Measurements from ENCODE around the gene FOXJ1. TPM values are rescaled to one million over a fixed set of nuclear protein-coding genes. Genes with fewer than 3 reads are reported as not detected.

Gene FOXJ1
- total RNA-seq, 1 donor from 2014 or later: 2.1 TPM

DNA sequence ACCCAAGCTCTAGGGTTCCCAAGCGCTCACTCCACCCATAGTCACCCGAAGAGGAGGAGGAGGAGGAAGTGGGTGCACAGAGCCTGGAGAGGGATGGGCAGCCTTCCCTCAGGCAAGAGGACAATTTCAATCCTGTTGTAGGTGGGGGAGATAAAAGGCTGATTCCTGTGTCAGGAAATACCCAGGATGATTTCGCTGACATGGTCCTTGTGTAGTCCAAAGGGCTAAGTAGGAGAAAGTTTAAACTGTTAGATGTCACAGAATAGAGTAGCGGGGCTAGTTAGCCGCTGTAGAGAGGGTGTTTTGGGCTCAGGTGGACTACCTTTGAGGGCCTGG lies 36.2 kb downstream of the FOXJ1 start:
- peaks cover 10% of the 10 kb centered on the region for H3K4me1 Mint-ChIP-seq (ENCODE audit: unreplicated experiment)
- TF ChIP-seq, protein P1, sequence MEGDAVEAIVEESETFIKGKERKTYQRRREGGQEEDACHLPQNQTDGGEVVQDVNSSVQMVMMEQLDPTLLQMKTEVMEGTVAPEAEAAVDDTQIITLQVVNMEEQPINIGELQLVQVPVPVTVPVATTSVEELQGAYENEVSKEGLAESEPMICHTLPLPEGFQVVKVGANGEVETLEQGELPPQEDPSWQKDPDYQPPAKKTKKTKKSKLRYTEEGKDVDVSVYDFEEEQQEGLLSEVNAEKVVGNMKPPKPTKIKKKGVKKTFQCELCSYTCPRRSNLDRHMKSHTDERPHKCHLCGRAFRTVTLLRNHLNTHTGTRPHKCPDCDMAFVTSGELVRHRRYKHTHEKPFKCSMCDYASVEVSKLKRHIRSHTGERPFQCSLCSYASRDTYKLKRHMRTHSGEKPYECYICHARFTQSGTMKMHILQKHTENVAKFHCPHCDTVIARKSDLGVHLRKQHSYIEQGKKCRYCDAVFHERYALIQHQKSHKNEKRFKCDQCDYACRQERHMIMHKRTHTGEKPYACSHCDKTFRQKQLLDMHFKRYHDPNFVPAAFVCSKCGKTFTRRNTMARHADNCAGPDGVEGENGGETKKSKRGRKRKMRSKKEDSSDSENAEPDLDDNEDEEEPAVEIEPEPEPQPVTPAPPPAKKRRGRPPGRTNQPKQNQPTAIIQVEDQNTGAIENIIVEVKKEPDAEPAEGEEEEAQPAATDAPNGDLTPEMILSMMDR (IDR thresholded peaks at IDR 0.05; ENCODE audit: unreplicated experiment): no peak
- no peak overlapping the region for H3K4me3 Mint-ChIP-seq (ENCODE audit: unreplicated experiment)
- peaks cover 11% of the 10 kb centered on the region for H3K36me3 Mint-ChIP-seq (ENCODE audit: low read depth, unreplicated experiment)
- H3K9me3 Mint-ChIP-seq (ENCODE audit: unreplicated experiment): no peaks in the 10 kb centered on the region
- peaks cover 4% of the 10 kb centered on the region for H3K27me3 Mint-ChIP-seq (ENCODE audit: unreplicated experiment)
- H3K27ac Mint-ChIP-seq (ENCODE audit: unreplicated experiment): no peak overlapping the region
- no peak for DNase-seq (ENCODE audit: low spot score)

DNA sequence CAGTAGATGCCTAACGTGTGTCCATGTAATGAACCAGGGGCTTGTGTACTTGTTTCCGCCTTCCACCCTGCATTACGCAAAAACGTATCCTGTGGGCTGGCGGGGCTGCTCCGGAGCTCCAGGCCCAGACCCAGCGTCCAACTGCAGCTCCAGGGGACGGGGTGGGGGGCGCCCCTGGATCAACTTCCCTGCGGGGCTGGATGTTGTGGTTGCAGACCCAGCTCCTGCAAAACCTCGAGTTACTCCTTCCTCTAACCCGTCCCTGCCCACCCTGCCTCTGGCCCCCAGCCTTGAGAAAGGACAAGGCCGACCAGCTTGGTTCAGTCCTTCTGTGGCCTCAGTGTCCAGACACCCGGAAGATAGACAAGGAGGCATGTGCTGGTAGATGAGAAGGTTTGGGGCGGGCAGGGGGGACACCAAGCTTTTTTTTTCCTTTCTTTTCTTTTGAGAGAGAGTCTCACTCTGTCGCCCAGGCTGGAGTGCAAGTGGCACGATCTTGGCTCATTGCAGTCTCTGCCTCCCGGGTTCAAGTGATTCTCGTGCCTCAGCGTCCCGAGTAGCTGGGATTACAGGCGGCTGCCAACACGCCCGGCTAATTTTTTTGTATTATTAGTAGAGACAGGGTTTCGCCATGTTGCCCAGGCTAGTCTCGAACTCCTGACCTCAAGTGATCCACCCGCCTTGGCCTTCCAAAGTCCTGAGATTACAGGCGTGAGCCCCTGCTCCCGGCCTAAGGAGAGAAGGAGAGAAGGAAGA lies 36.7 kb downstream of the FOXJ1 start:
- H3K36me3 Mint-ChIP-seq (ENCODE audit: low read depth, unreplicated experiment): peaks cover 17% of the 10 kb centered on the region
- H3K27ac Mint-ChIP-seq (ENCODE audit: unreplicated experiment): peak overlapping the region; percentile 92
- TF ChIP-seq, protein P1 (IDR thresholded peaks at IDR 0.05; ENCODE audit: unreplicated experiment): no peak
- no peaks in the 10 kb centered on the region for H3K9me3 Mint-ChIP-seq (ENCODE audit: unreplicated experiment)
- no peak for DNase-seq (ENCODE audit: low spot score)
- peak overlapping the region; percentile 97 for H3K4me3 Mint-ChIP-seq (ENCODE audit: unreplicated experiment)
- peaks cover 4% of the 10 kb centered on the region for H3K27me3 Mint-ChIP-seq (ENCODE audit: unreplicated experiment)
- H3K4me1 Mint-ChIP-seq (ENCODE audit: unreplicated experiment): peaks cover 10% of the 10 kb centered on the region

DNA sequence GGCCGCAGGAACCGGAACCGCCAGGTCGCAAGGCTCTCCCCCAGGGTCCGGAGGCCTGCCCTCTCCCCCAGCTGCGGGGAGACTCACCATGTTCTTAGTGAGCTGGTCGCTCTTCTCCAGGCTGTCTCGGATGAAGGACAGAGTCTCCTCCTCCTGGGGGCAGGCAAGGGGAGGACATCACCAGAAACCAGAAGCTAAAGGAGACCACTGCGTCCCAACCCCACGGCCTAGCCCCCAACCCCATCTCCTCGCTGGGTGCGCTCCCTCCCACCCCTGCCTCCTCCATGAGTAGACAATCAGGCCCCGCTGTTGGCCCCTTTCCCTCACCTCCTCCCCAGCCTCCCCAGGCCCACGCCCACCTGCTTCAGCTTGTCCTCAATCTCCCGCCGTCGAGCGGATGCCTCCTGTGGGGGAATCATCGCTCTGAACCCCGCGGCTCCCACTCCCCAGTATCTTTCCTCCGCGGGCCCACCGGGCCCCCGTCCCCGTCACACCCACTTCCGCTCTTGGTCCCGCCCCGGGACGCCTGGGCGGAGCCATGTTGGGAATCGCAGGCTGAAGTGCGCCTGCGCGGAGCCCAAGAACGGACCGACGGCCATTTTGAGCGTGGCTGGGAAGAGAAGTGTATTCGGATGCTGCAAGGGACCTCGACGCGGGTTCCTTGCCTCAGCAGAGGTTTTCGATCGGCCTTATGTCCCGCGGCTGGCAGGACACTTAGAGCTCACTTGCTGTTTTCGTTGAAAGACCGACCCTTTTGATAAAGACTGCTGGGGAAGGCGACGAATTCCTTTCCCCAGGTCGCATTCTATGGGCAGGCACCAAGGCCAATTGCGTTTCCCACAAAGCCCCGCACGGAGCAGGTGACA lies 37.5 kb downstream of the FOXJ1 start, which contains the start of gene EXOC7:
EXOC7 (minus strand) TSS at position 514 of the 866 bp plus-strand sequence; CDS start at position 419, 95 bp downstream.
- peak; percentile 91 for DNase-seq (ENCODE audit: low spot score)
- H3K27ac Mint-ChIP-seq (ENCODE audit: unreplicated experiment): peak within 1 kb of the TSS; percentile 92
- peaks cover 17% of the 10 kb centered on the region for H3K36me3 Mint-ChIP-seq (ENCODE audit: low read depth, unreplicated experiment)
- no peaks in the 10 kb centered on the region for H3K9me3 Mint-ChIP-seq (ENCODE audit: unreplicated experiment)
- TF ChIP-seq, protein P1 (IDR thresholded peaks at IDR 0.05; ENCODE audit: unreplicated experiment): no peak
- H3K4me1 Mint-ChIP-seq (ENCODE audit: unreplicated experiment): peaks cover 10% of the 10 kb centered on the region
- H3K4me3 Mint-ChIP-seq (ENCODE audit: unreplicated experiment): peak within 1 kb of the TSS; percentile 97
- peaks cover 4% of the 10 kb centered on the region for H3K27me3 Mint-ChIP-seq (ENCODE audit: unreplicated experiment)

GRCh38 chr17:76102944-76103273 lies 38.1 kb downstream of the FOXJ1 start:
- TF ChIP-seq, protein P1 (IDR thresholded peaks at IDR 0.05; ENCODE audit: unreplicated experiment): no peak
- peaks cover 4% of the 10 kb centered on the region for H3K27me3 Mint-ChIP-seq (ENCODE audit: unreplicated experiment)
- peaks cover 17% of the 10 kb centered on the region for H3K36me3 Mint-ChIP-seq (ENCODE audit: low read depth, unreplicated experiment)

More at GRCh38 chr17:76102944-76103273, 38.1 kb downstream of the FOXJ1 start:
- H3K9me3 Mint-ChIP-seq (ENCODE audit: unreplicated experiment): no peaks in the 10 kb centered on the region
- no peak for DNase-seq (ENCODE audit: low spot score)
- H3K4me1 Mint-ChIP-seq (ENCODE audit: unreplicated experiment): peaks cover 10% of the 10 kb centered on the region
- H3K4me3 Mint-ChIP-seq (ENCODE audit: unreplicated experiment): peak overlapping the region; percentile 97
- peak overlapping the region; percentile 92 for H3K27ac Mint-ChIP-seq (ENCODE audit: unreplicated experiment)
